NCI-H2081 (cell line): Measurements from ENCODE around the gene AQP5.

ENCODE experiments used
- DNase-seq, 2 experiments: peaks; one replicate each; lab custom pipeline; 2025; lab: John Stamatoyannopoulos, UW

The AQP5 gene

GRCh38 chr12:49961111-49961922 is at the start of gene AQP5:
Gene AQP5, plus strand, starts transcription at chr12:49961872. Its CDS starts 146 bp downstream, at chr12:49962018.
- no peak for DNase-seq

DNA sequence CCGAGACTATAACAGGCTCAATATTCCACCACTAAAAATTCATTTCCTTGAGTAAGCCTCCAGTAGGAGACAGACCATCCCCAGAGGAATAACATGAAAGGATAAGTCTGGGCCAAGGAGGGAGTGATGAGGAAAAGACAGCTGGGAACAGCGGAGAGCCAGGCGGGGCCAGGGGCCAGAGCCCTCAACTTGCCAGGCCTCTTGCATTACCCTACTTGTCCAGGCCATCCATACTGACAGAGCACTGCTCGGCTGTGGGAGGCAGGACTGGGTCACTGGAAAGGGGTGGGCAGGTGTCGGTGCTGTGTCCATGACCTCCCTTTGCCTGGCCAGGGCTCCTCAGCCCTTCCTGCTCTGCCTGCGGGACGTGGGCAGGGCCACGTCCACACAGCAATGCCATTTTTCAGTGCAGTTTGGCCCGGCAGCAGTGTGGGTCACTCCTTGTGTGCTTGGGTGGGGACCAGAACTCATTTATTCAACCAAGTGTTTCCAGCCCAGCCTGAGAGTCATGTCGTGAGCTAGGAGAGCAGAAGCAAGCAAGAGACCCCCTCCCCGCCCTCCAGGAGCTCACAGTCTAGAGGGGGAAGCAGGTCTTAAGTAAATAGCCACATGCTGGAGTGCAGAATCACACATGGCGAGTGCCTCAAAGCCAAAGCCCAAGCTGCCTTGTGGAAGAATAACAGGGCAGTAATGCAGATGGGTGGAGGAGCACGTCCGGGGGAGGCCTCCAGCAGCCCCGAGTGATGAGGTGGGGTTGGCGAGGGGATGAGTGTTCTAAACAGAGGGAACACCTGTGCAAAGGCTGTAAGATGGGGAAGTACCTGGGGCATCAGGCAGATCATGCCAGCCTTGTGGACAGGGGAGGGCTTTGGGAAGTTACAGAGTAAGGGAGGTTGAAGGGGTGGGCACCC is 49.1 kb upstream of the AQP5 start:
- no peak for DNase-seq

- DNase-seq, result no peak
Measured at GRCh38 chr12:49916129-49916919, 45.3 kb upstream of the AQP5 start.

DNA sequence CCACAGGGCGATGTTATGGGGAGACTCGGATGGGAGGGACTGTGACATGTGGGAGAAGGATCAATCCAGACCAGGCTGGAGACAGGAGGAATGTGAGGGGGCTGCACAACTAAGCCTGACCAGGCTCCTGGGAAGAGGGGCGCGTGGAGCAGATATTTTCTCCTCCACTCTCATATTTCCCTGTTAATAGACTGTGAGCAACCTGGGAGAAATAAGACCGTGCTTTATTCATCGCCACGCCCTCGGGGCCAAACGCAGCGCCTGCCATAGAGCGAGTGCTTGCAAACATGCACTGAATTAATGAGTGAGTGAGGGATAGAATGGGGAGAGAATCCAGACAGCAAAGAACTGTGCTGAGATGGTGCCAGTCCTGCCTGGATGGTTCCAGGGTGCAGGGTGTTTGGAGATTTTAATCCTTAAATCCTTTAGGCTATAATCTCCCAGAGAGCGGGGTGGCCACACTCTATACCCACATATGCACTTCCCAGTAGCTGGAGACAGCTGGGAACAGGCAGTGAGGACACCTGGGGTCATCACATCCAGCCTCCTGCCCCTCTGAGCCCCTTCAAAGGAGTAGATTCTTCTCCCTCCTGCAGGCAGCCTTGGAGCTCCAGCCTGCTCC is 44.4 kb upstream of the AQP5 start:
- DNase-seq, result no peak

GRCh38 chr12:49917788-49918173 is 43.9 kb upstream of the AQP5 start:
- DNase-seq, result no peak

GRCh38 chr12:49920241-49920914 is 41.3 kb upstream of the AQP5 start:
- no peak for DNase-seq

DNA sequence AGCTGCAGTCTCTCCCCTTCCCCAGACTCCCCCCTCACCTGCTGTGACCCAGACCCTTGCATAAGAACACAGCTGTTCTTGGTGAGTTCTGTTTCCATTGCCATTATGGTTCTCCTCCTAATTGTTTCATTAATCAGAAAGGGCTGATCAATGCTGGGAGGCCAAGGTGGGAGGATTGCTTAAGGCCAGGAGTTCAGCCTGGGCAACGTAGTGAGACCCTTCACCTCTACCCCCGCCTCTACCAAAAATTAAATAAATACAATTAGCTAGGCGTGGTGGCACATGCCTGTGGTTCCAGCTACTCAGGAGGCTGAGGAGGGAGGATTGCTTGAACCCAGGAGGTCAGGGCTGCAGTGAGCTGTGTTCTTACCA is 40.8 kb upstream of the AQP5 start:
- DNase-seq, result no peak

DNA sequence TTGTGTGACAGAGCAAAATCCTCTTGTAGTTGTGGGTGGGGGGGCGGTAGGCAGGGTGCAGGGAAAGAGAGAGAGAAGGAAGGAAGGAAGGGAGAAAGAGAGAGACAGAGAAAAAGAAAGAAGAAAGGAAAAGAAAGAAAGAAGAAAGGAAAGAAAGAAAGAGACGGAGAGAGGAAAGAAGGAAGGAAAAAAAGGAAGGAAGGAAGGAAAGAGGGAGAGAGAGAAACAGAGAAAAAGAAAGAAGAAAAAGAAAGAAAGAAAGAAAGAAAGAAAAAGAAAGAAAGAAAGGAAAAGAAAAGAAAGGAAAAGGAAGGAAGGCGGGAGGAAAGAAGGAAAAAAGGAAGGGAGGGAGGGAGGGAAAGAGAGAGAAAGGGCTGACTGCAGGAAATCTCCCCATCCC is 40.4 kb upstream of the AQP5 start:
- no peak for DNase-seq

DNA sequence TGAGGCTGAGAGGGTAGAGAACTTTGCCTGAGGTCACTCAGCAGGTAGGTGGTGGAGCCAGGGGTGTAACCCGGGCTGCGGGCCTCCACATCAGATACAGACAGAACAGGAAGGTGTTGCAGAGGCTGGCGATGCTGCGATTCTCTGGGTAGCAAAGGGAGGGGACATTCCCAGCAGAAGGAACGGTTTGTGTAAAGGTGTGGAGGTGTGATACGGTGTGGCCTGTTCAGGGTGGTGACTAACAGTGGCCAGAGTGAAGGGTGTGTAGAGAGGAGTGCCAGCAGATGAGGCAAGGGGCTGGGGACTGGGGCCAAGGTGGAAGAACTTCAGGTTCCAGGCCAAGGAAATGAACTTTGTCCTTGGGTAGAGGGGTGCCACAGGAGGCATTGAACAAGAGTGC is 39.7 kb upstream of the AQP5 start:
- DNase-seq, result no peak

- DNase-seq, result no peak
Measured at GRCh38 chr12:49922349-49923034, 39.2 kb upstream of the AQP5 start.

DNA sequence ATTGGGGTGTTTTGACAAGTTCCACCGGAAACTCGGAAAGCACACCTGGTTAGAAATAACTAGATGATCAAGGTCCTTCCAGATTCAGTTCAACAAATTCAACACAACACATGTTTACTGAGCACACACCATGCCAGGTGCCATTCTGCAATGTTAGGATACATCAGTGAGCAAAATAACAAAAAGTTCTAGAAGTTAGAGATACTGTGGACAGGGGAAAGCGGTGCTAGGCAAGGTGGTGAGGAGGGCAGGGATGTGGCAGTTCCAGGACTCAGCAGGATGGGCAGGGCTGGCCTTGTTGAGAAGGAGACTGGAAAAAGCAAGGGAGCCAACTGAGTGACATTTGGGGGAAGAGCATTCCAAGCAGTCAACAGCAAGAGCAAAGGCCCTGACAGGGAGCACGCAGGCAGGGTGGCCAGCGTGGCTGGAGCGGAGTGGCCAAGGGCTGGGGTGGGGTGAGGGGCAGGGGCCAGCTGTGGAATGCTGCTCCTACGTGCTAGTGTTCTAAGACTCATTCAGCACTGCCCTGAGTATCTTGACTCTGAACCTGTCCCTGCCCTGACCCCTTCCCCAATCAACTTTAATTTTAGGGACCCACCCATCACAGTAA is 38.5 kb upstream of the AQP5 start:
- no peak for DNase-seq

- no peak for DNase-seq
Measured at GRCh38 chr12:49923880-49924556, 37.7 kb upstream of the AQP5 start.

DNA sequence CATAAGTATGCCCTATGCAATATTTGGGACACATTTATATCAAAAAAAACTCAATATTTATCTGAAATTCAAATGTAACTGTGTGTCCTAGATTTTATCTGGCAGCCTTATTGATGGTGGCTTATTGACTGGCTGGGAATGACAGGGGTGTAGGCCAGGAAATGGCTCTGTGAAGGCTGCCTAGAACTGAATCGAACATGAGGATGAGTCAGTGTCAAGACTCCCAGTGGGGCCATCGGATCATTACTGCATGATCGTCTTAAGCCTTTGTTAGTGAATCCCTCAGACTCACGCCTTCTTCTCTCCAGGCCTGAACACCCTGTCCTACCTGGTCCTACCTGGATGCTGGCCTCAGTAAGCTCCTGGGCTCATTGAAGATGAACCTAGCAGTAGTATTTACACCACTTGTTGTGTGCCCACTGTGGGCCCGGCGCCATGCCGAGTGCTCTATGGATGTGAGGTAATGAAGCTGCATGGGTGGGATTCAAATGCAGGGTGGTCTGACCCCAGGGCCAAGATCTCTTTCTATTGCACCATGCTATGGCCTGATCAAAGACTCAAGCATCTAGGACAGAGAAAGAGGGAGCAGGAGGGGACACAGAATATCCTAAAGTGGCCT is 36.9 kb upstream of the AQP5 start:
- DNase-seq, result no peak

GRCh38 chr12:49925433-49926204 is 36.1 kb upstream of the AQP5 start:
- DNase-seq, result no peak

- DNase-seq, result no peak
Measured at GRCh38 chr12:49928471-49928870, 33.2 kb upstream of the AQP5 start.

DNA sequence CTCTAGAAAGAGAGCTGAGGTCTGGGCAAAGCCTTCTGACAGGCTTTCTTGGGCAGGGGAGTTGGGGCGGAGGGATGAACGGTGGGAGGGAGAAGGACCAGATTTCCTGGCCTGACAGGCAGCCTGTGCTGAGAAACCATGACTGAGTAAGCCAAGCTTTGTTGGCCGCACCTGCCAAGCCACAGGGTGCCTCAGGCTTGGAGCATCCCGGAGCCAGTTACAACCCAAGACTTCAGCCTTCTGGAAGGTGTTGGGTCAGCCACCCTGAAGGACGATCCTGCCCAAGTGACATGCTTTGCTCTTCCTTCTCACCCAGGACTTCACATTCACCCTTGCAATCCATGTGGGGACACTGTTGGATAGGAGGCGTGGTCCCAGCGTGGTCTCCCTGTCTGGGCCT is 32.1 kb upstream of the AQP5 start:
- DNase-seq, result no peak

DNA sequence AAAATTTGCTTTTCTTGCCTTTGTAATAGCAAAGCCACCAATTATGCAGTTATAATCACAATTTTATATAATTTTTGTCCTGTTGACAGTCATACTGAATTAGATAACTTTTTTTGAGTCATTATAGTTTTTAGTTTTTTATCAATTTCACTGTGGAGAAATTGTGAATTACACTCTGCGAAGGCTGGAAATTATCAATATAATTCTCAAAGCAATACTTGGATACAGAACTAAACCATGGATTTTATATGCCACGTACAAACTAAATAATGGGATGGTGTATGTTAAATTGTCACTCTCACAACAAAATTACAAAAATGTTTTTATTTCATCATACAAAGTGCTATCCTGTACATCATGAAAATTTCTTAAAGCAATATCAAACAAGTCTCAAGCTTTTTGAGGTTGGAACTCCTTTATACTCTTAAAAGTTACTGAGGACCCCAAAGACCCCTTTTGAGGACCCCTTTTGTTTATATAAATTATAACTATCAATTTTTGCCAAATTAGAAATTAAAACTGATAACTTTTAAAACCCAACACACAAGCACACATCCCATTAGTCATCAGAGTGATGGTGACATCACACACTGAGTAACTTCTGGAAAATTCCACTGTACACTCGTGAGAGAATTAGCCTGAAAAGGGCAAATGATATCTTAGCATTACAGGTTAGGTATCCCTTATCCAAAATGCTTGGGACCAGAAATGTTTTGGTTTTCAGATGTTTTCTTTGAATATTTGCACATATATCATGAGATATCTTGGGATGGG is 31.0 kb upstream of the AQP5 start:
- no peak for DNase-seq

DNA sequence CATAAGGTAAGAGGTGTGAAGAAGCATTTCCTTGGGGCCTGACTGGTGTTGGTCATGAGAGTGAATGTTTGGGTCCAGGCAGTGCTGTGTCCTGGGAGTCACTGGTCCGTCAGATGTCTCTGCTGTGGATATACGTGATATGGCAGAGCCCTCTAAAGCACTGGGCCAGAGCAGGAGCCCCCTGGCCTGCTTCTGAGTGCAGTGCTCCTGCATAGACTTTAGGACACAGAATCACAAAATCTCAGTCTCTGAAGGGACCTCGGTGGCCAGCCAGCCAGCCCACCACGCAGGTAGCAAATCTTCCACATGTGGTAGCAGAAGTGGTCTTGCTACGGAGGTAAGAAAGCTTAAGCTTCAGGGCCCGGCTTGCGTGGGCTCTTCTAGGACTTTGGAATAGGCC is 29.6 kb upstream of the AQP5 start:
- DNase-seq, result no peak
